Activated CD8-positive, alpha-beta memory T cell treated with anti-CD3 and anti-CD28 coated beads for 36 hours (primary cell): ENCODE data around the gene ISM1. TPM values are rescaled to one million over a fixed set of nuclear protein-coding genes. Genes with fewer than 3 reads are reported as not detected.
"Not testable (repeated sequence)": the region's sequence is repeated elsewhere in the genome, so short reads cannot be mapped to it uniquely, and the experiment has no call there.

Experiments used
- CTCF ChIA-PET: fragments of 350-600 bp; sonication (Branson Sonifier 250); formaldehyde crosslinking; loops from one replicate; lab custom pipeline; 2021; ENCODE audit warnings: antibody characterized with exemption; lab: Charles Lee
- POLR2A ChIA-PET: fragments of 350-600 bp; sonication (Branson Sonifier 250); formaldehyde crosslinking; loops from one replicate; lab custom pipeline; 2021; ENCODE audit warnings: antibody characterized with exemption; lab: Charles Lee
- total RNA-seq, 2 experiments: library from RNA; stranded (reverse); gene quantifications; one replicate each; pipeline ENCODE4 v1.2.3, GENCODE V29; 2021

ISM1 gene
- total RNA-seq, 2 experiments from 2014 or later, result 1.9 to 2.5 TPM

DNA sequence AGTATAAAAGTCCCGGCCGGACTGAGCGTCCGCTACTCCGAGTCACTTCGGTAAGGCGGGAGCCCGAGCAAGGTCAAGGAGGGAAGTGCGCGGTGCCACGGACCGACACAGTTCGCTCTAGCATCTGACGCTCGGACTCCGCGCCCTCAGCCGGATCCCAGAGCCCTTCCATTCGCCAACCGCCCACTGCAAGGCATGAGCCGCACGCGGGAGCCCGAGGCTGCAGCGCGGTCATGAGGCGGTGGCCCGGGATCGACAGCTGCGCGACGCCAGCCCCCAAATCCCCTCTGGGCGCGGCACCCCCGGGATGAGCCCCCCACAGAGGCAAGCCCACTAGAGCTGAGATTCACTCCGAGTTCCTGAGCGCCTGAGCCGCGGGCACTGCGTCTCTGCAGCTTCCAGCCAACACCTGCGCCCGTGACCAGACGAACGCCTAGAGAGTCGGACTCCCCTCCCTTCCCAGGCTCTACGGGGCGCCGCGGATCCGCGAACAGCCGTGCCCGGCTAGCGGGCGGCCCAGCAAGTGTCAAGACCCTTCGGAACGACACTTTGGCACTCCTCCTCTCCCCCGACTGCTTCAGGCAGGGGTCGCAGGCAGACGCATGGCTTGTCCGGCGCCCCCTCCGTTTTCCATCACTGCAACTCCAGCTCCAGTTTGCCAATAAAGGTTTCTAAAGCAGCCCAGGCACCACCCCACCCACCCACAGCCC lies 725 bp upstream of the ISM1 start:
- ChIA-PET POLR2A (no interaction called here), CTCF (no interaction called here)

GRCh38 chr20:13221313-13221672 lies 219 bp downstream of the ISM1 start:
- ChIA-PET CTCF (no interaction called here), POLR2A (no interaction called here)

GRCh38 chr20:13221673-13222318 lies 722 bp downstream of the ISM1 start:
- CTCF ChIA-PET, result no interaction called here

DNA sequence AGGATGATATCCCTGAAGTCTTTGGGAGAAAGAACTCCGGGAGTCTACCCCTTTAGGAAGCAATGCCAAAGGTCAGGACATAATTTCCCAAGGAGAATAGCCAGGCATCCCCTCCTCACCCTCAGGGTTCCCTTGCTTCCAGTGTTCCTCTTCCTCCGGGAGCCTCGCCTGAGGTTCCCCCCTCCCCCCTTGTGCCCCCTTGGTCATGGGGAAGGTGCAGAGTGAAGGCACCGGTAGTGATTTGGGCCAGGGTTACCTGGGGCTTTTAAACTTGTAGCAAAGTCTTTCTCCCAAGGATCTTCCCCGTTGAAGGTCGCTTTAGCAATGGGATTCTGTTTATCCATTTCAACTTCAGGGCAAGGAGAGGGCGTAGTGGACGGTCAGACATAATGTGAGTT lies 1.2 kb downstream of the ISM1 start:
- POLR2A ChIA-PET, result no interaction called here

More at GRCh38 chr20:13221673-13222318, 722 bp downstream of the ISM1 start:
- POLR2A ChIA-PET, result interaction anchor here (0.6 kb wide), 1 partner anchor 24 kb away, joined by 3 read pairs; no protein-coding TSS in a partner anchor

DNA sequence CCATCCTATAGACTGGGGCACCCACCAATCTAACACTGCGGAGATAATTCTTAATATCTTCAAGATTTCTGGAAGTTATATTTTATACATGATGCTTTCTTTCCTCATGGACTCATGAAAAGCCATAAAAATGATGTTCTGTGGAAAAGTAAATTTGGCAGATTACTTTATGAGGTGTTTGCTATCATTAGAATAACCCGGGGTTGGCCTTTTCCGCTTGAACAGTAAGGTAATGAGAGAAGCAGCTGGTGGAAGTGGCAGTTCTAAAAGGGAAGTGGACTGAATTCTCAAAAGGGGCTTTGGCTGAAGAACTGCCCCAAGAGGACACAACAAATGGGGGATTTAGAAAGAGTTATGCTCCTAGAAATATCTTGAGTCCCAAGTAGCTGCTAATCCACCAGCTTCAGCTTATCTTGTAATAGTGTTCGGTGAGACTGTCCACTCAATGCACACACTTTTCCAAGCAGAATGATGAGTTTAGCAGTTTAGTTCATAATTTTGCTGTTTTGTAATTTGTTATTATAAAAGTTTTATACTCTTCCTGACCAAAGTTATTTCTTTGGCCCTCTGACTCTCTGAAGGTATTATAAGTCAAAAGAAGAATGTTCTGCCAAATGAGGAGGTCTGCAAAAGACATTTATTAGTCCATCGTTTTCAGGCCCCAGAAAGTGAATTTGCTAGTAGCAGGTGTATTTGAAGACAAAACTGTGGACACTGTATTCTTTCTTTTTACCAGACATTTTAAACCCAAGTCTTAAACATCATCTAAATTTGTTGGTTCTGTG lies 2.9 kb downstream of the ISM1 start:
- ChIA-PET CTCF (no interaction called here), POLR2A (no interaction called here)

More for the DNA sequence above, 1.2 kb downstream of the ISM1 start:
- CTCF ChIA-PET, result no interaction called here

GRCh38 chr20:13226367-13226766 lies 5.3 kb downstream of the ISM1 start:
- ChIA-PET POLR2A (no interaction called here), CTCF (no interaction called here)

- ChIA-PET CTCF (no interaction called here), POLR2A (no interaction called here)
These were observed 7.7 kb downstream of the ISM1 start for GRCh38 chr20:13228771-13229170.

GRCh38 chr20:13229538-13229937 lies 8.5 kb downstream of the ISM1 start:
- ChIA-PET POLR2A (no interaction called here), CTCF (no interaction called here)

DNA sequence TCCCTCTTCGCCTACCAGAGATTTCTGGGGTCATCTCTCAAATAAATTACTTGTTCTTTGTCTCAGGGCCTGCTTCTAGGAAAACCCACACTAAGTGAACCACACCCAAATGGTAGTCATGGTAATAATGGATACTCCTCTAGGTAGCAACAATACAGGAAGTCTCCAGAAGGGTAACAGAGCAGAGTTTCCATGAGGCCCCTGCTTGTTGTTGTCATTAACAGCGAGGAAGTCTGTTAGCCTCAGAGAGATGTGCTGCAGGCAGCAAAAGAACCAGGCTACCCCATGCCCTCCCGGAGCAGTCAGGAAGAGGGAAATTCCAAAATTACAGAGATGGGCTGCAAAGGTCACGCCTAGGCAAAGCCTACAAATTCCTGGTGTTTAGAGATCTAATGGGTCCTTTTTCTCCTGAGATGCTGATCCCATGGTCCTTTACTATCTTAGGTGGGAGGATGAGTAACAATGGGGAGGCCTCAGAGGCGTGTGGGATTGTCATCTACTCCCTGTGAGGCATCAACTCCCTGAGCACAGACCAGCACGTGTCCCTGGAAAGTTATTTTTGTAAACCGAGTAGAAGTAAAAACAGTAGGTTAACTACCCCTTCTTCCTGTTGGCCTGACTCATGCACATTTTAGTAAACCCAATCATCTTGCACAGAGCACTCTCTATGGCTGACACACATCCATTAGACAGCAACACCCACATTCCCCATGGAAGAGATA lies 10.1 kb downstream of the ISM1 start:
- POLR2A ChIA-PET, result no interaction called here
- CTCF ChIA-PET, result interaction anchor here (0.6 kb wide), 1 partner anchor 543 kb away, joined by 3 read pairs; no protein-coding TSS in a partner anchor

DNA sequence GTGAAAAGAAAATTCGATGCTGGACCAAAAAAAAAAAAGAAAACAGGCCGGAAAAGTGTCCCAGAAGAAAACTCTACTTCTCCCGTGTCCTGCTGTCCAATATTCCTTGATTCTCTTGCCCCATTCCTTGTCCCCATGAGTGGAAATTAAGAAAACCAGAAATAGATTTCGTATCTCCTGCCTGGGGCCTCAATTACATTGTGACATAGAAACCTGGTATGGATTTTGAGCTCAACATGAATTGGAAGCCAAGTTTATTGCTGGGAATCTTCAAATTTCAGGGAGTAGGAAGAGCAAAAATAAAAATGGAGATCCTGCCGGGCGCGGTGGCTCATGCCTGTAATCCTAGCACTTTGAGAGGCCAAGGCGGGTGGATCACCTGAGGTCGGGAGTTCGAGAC lies 11.9 kb downstream of the ISM1 start:
- ChIA-PET CTCF (no interaction called here), POLR2A (no interaction called here)

GRCh38 chr20:13234961-13235360 lies 13.9 kb downstream of the ISM1 start:
- POLR2A ChIA-PET, result no interaction called here
- CTCF ChIA-PET, result no interaction called here

DNA sequence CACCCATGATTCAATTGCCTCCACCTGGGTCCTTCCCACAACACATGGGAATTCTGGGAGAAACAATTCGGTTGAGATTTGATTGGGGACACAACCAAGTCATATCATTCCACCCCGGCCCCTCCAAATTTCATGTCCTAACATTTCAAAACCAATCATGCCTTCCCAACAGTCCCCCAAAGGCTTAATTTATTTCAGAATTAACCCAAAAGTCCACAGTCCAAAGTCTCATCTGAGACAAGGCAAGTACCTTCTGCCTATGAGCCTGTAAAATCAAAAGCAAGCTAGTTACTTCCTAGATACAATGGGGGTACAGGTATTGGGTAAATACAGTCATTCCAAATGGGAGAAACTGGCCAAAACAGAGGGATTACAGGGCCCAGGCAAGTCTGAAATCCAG lies 15.3 kb downstream of the ISM1 start:
- CTCF ChIA-PET, POLR2A ChIA-PET: not testable (repeated sequence)

GRCh38 chr20:13236990-13237720 lies 16.1 kb downstream of the ISM1 start:
- ChIA-PET POLR2A (no interaction called here), CTCF (no interaction called here)

DNA sequence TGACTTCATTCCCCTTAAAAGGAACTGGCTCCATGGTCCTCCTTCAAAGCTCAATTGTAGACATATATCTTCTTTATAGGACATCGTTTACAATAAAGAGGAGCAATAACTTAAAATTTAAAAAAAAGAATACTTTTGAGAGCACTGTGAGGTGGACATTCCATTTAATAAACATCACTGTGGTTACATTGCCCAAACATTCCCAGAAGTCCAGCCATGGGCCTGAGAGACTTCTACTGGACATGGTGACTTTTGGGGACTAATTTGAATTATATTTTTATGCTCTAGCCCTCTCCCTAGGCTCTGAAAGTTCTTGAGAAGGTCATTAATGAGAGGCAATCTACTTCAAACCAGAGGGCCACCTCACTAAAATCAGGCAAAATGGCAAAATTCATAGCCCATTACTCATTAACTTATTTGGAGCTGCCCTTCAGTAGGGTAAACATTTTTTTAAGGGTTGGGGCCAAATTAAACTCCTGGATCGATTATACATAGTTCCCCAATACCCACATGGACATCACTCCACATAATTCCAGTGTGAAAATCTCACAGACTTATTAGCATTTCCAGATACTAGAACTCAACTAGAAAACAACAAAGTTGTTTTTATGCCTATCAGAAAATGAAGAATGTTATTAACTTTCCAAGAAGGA lies 17.1 kb downstream of the ISM1 start:
- CTCF ChIA-PET, result no interaction called here
- POLR2A ChIA-PET, result no interaction called here

DNA sequence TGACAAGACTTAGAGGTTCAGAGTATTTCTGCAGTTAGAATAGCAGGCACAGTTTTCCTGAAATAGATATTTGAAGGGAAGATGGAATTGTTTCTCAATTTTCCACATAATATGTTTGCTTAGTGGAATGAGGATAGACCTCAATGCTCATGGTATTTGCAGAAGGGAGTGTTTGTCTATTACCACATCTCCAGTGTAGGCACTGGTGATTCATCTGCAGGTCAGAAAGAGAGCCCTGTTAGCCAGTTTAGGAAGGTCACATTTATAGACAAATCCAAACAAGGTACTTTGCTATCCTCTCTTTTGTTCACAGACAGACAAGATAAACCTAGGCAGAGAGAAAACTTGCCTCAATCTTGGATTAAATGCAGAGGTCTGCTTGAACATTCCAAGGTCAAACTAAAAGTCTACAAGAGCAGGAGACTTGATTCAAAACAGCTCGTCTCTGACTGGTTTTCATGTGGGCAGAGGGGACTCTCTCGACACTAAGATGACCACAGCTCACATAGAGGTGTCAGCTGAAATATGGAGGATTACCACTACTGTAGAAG lies 22.8 kb downstream of the ISM1 start:
- POLR2A ChIA-PET, result no interaction called here
- CTCF ChIA-PET, result interaction anchor here (1.4 kb wide), 1 partner anchor 13 kb away, joined by 3 read pairs; no protein-coding TSS in a partner anchor

GRCh38 chr20:13245250-13245723 lies 24.2 kb downstream of the ISM1 start:
- POLR2A ChIA-PET, result interaction anchor here (0.7 kb wide), 1 partner anchor 23 kb away, joined by 3 read pairs; no protein-coding TSS in a partner anchor
- CTCF ChIA-PET, result no interaction called here

- ChIA-PET CTCF (interaction anchor here (1.0 to 1.5 kb wide), 2 partner anchors 35 to 134 kb away, joined by 3 read pairs; no protein-coding TSS in a partner anchor), POLR2A (no interaction called here)
These were observed 28.2 kb downstream of the ISM1 start for GRCh38 chr20:13249118-13249797.
